NB4 (cell line): ENCODE measurements around the gene ZNF710.

Experiments used
- CTCF ChIP-seq: IDR thresholded peaks from one replicate; pipeline ENCODE4 v1.5.1; 2012; ENCODE audit warnings: low read depth, low read length
- TF ChIP-seq, protein P1 (sequence below): IDR thresholded peaks from 2 replicates; pipeline ENCODE4 v1.6.1; 2011; ENCODE audit warnings: low read depth, low read length

- TF ChIP-seq CTCF, result no peak
- TF ChIP-seq, protein P1, sequence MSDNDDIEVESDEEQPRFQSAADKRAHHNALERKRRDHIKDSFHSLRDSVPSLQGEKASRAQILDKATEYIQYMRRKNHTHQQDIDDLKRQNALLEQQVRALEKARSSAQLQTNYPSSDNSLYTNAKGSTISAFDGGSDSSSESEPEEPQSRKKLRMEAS, result no peak
These were observed 12.4 kb downstream of the ZNF710 start for GRCh38 chr15:90013503-90013937.
